ENCODE data around the gene ZNF516. TPM values are rescaled to one million over a fixed set of nuclear protein-coding genes. Genes with fewer than 3 reads are reported as not detected.
A peak's percentile ranks its signal among the peaks of the same experiment; 100 is the strongest.

ZNF516 gene
- total and polyA plus RNA-seq, 2 of the 4 experiments (the other 2 are of a cell fraction) = 7.9 to 16.9 TPM

GRCh38 chr18:76459687-76460350 is 35.2 kb downstream of the ZNF516 start (continued):
- TF ChIP-seq, protein P1, sequence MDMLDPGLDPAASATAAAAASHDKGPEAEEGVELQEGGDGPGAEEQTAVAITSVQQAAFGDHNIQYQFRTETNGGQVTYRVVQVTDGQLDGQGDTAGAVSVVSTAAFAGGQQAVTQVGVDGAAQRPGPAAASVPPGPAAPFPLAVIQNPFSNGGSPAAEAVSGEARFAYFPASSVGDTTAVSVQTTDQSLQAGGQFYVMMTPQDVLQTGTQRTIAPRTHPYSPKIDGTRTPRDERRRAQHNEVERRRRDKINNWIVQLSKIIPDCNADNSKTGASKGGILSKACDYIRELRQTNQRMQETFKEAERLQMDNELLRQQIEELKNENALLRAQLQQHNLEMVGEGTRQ (IDR thresholded peaks at IDR 0.05; ENCODE audit: low read depth, low read length) = no peak

DNA sequence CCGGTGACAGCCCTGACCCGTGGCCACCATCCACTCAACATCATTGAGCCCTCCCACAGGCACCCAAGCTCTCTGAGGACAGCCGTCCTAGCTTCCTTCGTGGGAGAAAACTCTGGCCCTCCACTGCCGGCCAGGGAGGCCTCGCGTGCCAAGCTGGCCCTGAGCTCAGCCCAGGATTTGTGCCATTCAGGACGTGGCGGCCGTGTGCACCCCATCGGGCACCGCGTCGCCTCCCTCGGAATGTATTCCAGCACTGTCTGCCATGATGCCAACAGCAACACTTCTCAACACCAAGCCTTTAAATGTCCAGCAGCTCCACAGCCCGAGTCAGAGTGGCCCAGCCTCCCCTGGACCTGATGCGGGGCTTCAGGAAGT is 35.7 kb downstream of the ZNF516 start:
- ATAC-seq (ENCODE audit: low read depth) (no peak), DNase-seq (no peak)
- Histone ChIP-seq H3K9ac (ENCODE audit: low read depth, low read length) (peak overlapping the region; percentile 23), H3K79me1 (ENCODE audit: low read depth in 1 of 2, low read length in 2 of 2) (peaks cover 41 to 96% of the 10 kb centered on the region in 2 experiments), H3K9me1 (ENCODE audit: insufficient read depth, low read length) (peaks cover 37% of the 10 kb centered on the region), H3K27ac (ENCODE audit: insufficient read depth, low read length) (peak overlapping the region; percentile 83), H2AFZ (replicated peaks; ENCODE audit: low read length, poor library complexity) (peak overlapping the region; percentile 63), H3K4ac (ENCODE audit: low read depth, low read length) (peak overlapping the region; percentile 87), H2AK9ac (replicated peaks; ENCODE audit: low read depth, low read length, poor library complexity) (peak overlapping the region; percentile 94), H2BK120ac (ENCODE audit: low read depth, low read length) (peak overlapping the region; percentile 91), H2BK15ac (ENCODE audit: low read depth, low read length) (peak overlapping the region; percentile 75; the same call in 2 of the 3 replicates), H3K27me3 (ENCODE audit: control insufficient read depth, insufficient read depth, low read length) (no peaks in the 10 kb centered on the region), H4K20me1 (ENCODE audit: insufficient read depth, low read length) (peaks cover 65% of the 10 kb centered on the region), H2BK5ac (ENCODE audit: low read depth, low read length, poor library complexity, severe bottlenecking) (peak overlapping the region; percentile 89), H3K4me2 (ENCODE audit: low read depth, low read length) (peak overlapping the region; percentile 51), H4K91ac (ENCODE audit: insufficient read depth, low read depth, low read length) (peak overlapping the region; percentile 85), H3K14ac (replicated peaks; ENCODE audit: low read depth, low read length) (peak overlapping the region; percentile 75), H3K56ac (ENCODE audit: extremely low read depth, insufficient read depth, low read length) (peak overlapping the region; percentile 49; the same call in 1 of the 2 replicates), H3K23ac (ENCODE audit: low read depth, low read length) (peak overlapping the region; percentile 82), H2BK20ac (ENCODE audit: low read depth, low read length) (peak overlapping the region; percentile 81), H4K8ac (ENCODE audit: low read depth in 2 of 2, low read length in 2 of 2) (peak overlapping the region; percentile 34 to 69; a peak in 3 of 4 replicates), H3K9me3 (ENCODE audit: control insufficient read depth, insufficient read depth, low read length) (no peaks in the 10 kb centered on the region), H2AK5ac (ENCODE audit: low read depth, low read length) (peak overlapping the region; percentile 97), H4K5ac (ENCODE audit: low read depth, low read length) (peak overlapping the region; percentile 3), H3K4me1 (ENCODE audit: control insufficient read depth, insufficient read depth, low read length) (peaks cover 45% of the 10 kb centered on the region), H3K36me3 (ENCODE audit: control insufficient read depth, insufficient read depth, low read length) (peaks cover 19% of the 10 kb centered on the region), H3K18ac (ENCODE audit: low read depth, low read length) (peak overlapping the region; percentile 10), H3K4me3 (ENCODE audit: insufficient read depth, low read depth, low read length) (no peak overlapping the region)
- in situ Hi-C loops (cut with MboI; ENCODE audit: low sequenced_read_pairs) = loop anchor here (25.0 kb wide), 1 partner anchor 653 kb away; no protein-coding TSS in a partner anchor
- TF ChIP-seq MXI1 (IDR thresholded peaks at IDR 0.05; ENCODE audit: borderline replicate concordance, low read depth, low read length) = no peak
- no peak for TF ChIP-seq MAFK (IDR thresholded peaks at IDR 0.05; ENCODE audit: low read depth, low read length)
- no peak for TF ChIP-seq CTCF (conservative IDR thresholded peaks at IDR 0.05; ENCODE audit: low read depth, low read length)
- TF ChIP-seq, protein P1 (IDR thresholded peaks at IDR 0.05; ENCODE audit: low read depth, low read length) = no peak
- TF ChIP-seq CEBPB (IDR thresholded peaks at IDR 0.05; ENCODE audit: low read depth, low read length) = no peak
- no peak for TF ChIP-seq RAD21 (IDR thresholded peaks at IDR 0.05; ENCODE audit: low read length)
- no peak for TF ChIP-seq CHD1 (IDR thresholded peaks at IDR 0.05; ENCODE audit: low read depth, low read length)
- no peak for TF ChIP-seq BHLHE40 (IDR thresholded peaks at IDR 0.05; ENCODE audit: low read depth, low read length)
- 91% methylated on average over 16 of the region's 17 CpGs; no CpG with 5 or more reads in 1 of the 2 experiments for WGBS, 2 experiments (ENCODE audit: extremely low coverage in 2 of 2, insufficient read length in 1 of 2)
- CTCF ChIA-PET = interaction anchor here (0.5 kb wide), 1 partner anchor 42 kb away, joined by 3 read pairs; no protein-coding TSS in a partner anchor
- intact Hi-C loops (cut with micrococcal nuclease) = no loop called here
- BruUV-seq (replicated peaks) = no TSS peak
- POLR2A ChIA-PET (ENCODE audit: unreplicated experiment) = no interaction called here
- dilution Hi-C loops (cut with HindIII; ENCODE audit: low sequenced_read_pairs, unreplicated experiment) = no loop called here
